ENCODE results near the gene HABP4. TPM values are rescaled to one million over a fixed set of nuclear protein-coding genes. Genes with fewer than 3 reads are reported as not detected.
A peak's percentile ranks its signal among the peaks of the same experiment; 100 is the strongest.

The HABP4 gene
- 12.4 TPM for total RNA-seq

DNA sequence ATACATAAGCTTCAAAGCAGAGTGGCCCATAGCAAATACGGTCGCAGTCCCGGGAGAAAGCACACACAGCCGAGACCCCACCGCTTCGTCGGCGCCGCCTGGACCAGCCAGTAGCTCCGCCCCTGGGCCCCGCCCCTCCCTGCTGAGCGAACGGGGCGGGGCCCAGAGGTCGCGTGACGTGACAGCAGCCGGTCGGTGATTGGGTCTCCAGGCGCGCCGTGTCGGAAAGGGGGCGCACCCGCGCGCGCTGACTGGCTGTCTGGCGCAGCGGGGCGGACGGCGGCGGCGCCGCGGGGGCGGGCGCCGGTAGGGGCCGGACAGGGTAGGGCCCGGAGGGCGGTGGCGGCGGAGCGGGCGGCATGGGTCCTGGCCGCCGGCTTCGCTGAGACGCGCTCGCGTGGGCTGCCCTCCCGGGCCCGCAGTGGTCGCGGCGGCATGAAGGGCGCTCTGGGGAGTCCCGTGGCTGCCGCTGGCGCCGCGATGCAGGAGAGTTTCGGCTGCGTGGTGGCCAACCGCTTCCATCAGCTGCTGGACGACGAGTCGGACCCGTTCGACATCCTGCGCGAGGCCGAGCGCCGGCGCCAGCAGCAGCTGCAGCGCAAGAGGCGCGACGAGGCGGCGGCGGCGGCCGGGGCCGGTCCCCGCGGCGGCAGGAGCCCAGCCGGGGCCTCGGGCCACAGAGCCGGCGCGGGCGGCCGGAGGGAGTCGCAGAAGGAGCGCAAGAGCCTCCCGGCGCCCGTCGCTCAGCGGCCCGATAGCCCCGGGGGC is at the start of gene HABP4:
Gene HABP4, plus strand, starts transcription at position 325 of the 768 bp plus-strand sequence. Its CDS starts 111 bp downstream, at position 436.
- Histone ChIP-seq H3K27me3 (ENCODE audit: insufficient read depth, low read length) (peaks cover 36% of the 10 kb centered on the region), H3K4me1 (ENCODE audit: insufficient read depth, low read length) (peaks cover 18% of the 10 kb centered on the region), H3K9me3 (ENCODE audit: low read depth, low read length) (no peaks in the 10 kb centered on the region), H3K4me3 (ENCODE audit: low read length) (peak within 1 kb of the TSS; percentile 61)

GRCh38 chr9:96408409-96409280 is 41.3 kb upstream of the HABP4 start:
- Histone ChIP-seq H3K4me1 (ENCODE audit: insufficient read depth, low read length) (peaks cover 13% of the 10 kb centered on the region), H3K27me3 (ENCODE audit: insufficient read depth, low read length) (no peaks in the 10 kb centered on the region), H3K9me3 (ENCODE audit: low read depth, low read length) (no peaks in the 10 kb centered on the region), H3K4me3 (ENCODE audit: low read length) (no peak overlapping the region)

DNA sequence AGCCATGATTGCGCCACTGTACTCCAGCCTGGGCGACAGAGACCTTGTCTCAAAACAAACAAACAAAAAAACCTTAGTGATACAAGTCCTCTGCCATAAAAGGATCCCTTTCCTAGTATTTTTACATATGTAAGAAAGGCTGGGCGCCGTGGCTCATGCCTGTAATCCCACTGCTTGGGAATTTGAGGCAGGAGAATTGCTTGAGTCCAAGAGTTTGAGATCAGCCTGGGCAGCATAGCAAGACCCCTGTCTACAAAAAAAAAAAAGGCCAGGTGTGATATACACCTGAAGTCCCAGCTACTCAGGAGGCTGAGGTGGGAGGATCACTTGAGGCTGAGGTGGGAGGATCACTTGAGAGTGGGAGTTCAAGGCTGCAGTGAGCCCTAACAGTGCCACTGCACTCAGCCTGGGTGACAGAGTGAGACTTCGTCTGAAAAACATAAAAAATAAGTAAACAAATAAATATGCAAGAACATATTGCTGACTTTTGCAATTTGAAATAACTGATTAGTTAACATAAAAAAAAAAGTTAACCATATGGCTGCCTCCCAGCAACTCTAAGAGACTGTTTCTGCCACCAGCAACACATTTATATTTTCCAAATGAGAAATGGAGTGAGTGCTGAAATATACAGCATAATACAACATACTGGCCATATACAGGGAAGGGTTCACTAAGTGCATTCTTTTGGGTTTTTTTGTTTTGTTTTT is 38.7 kb upstream of the HABP4 start:
- peaks cover 28% of the 10 kb centered on the region for H3K4me1 ChIP-seq (ENCODE audit: insufficient read depth, low read length)
- H3K27me3 ChIP-seq (ENCODE audit: insufficient read depth, low read length) = no peaks in the 10 kb centered on the region
- H3K4me3 ChIP-seq (ENCODE audit: low read length) = no peak overlapping the region
- no peaks in the 10 kb centered on the region for H3K9me3 ChIP-seq (ENCODE audit: low read depth, low read length)

DNA sequence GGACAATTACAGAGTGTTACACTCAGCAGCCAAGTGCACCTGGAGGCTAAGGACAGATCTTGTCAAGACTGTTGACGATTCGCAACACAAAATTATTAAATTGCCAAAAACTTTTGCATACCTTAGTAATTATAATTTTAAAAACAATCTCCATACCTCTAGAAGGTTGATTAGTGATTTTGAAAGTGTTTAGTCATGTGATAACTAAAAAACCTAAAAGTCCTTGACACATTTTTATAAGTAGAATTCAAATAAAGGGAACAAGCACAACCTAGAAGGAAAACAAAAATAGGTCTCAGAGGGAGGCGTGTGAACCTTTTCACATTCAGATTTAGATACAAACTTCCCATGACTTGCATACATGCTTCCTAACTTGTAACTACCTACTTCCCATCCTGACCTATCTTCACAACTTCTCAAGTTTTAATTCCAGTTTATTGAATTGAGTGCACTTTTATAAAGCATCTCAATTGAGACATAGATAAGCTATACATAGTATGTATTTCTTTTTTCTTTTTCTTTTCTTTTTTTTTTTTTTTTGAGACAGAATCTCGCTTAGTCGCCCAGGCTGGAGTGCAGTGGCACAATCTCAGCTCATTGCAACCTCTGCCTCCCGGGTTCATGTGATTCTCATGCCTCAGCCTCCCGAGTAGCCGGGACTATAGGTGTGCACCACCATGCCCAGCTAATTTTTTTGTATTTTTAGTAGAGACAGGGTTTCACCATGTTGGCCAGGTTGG is 37.6 kb upstream of the HABP4 start:
- H3K4me3 ChIP-seq (ENCODE audit: low read length) = no peak overlapping the region
- H3K9me3 ChIP-seq (ENCODE audit: low read depth, low read length) = no peaks in the 10 kb centered on the region
- H3K4me1 ChIP-seq (ENCODE audit: insufficient read depth, low read length) = peaks cover 36% of the 10 kb centered on the region
- no peaks in the 10 kb centered on the region for H3K27me3 ChIP-seq (ENCODE audit: insufficient read depth, low read length)

DNA sequence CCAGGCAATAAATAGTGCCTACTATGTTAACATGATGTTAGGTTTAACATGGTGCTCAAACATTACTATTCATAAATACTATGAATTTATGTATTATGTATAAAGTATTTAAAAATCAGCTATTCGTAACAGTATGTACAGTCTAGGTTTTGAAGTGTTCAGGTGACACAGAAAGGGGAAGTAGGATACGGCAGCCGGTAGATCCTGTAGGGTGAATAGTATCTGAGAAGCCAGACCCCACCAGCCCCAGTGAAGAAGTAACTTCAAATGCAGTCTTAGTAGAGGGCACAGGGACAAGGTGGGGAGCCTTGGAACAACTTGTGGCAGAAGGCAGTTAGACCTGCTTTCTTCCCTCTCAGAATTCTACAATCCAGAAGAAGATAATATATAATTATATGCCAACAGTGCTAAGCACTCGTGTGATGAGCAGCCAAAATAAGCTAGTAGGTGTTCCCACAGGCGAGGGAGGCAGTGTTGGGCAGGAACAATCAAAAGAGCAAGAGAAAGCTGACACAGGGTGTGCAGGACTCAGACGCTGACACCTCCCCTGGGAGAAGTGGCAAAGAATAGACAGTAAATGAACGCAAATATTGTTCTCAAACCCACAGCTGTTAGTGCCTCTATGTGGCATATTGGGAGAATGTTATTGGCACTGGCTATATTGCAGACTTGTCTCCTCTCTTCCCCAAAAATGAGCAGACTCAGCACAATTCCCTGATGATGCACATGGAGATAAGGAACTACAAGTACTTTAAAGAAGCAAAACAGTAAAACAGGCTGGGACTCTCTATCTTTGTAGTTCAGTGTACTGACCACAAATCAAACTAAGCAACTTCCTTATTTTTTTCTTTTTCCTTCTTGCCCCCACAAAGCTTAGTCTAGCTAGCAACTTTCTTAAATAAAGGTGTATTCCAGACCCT is 36.4 kb upstream of the HABP4 start:
- peaks cover 36% of the 10 kb centered on the region for H3K4me1 ChIP-seq (ENCODE audit: insufficient read depth, low read length)
- no peaks in the 10 kb centered on the region for H3K27me3 ChIP-seq (ENCODE audit: insufficient read depth, low read length)
- H3K9me3 ChIP-seq (ENCODE audit: low read depth, low read length) = no peaks in the 10 kb centered on the region
- peak overlapping the region; percentile 1 for H3K4me3 ChIP-seq (ENCODE audit: low read length)

DNA sequence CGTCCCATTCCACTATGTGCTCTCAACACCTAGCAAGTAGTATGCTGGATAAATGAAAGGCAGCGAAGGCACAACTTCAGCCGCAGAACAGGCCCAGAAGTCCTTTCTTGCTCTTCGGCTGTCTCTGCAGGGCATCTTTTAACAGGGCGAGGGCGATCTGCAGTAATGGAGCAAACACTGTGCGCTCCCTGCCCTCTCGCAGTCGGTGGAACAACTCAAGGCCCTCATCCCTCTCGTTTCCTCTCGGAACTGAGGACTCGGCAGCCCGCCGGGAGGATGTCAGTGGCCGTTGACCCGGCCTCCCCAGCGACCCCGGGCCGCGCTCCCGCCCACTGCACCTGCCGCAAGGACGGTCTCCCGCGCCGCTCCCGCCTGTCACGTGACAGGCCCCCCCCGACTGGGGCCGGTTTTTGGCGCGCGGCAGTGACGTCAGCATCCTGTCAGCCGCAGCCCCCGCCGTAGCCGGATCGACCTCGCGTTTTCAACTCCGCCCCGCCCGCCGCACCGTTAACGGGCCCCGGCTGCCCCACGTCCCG is 32.9 kb upstream of the HABP4 start:
- Histone ChIP-seq H3K9me3 (ENCODE audit: low read depth, low read length) (no peaks in the 10 kb centered on the region), H3K4me1 (ENCODE audit: insufficient read depth, low read length) (peaks cover 50% of the 10 kb centered on the region), H3K27me3 (ENCODE audit: insufficient read depth, low read length) (no peaks in the 10 kb centered on the region), H3K4me3 (ENCODE audit: low read length) (peak overlapping the region; percentile 82)

- no peaks in the 10 kb centered on the region for H3K27me3 ChIP-seq (ENCODE audit: insufficient read depth, low read length)
- H3K4me1 ChIP-seq (ENCODE audit: insufficient read depth, low read length) = peaks cover 50% of the 10 kb centered on the region
- H3K9me3 ChIP-seq (ENCODE audit: low read depth, low read length) = no peaks in the 10 kb centered on the region
- peak overlapping the region; percentile 84 for H3K4me3 ChIP-seq (ENCODE audit: low read length)
These were observed 32.3 kb upstream of the HABP4 start for GRCh38 chr9:96417661-96418082.

DNA sequence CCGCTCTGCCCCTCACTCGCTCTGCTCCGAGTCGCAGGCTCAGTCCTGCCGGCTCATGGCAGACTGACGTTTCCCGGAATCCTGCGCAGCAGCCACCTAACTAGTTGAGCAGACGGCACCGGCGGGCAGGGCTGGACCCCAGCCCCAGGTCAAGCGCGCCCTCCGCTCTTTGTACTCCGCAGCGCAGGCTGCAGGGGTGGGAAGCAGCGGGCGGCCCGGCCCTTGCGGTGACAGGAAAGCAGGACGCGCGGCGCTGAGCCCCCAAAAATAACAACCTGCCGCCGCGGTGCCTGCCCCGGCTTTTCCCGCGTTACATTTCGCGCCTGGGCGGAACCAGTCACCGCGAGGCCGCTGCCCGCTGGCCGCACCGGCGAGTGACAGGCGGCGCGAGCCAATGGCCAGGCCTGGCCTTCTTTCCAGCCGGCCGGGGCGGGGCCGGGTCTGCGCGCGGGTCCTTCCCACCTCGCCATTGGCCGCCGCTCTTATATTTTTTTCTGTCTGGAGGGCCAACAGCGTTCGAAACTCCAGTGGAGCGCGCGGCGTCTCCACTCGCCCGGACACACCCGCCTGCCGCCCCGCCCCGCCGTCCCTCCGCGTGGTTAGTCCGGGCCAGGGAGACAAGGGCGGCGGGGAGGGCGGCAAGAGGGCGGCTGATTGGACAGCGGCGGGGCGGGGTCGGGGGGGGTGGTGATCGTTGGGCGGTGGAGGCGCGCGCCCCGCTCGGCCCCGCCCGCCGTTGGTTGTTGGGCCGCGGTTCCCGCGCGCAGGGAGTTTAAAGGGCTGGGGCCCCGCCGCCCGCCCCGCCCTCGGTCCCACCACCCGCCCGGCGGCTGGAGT is 31.7 kb upstream of the HABP4 start, which contains the start of gene ZNF367:
Gene ZNF367, minus strand, starts transcription at position 288 of the 837 bp plus-strand sequence. CDS start 338 bp downstream, outside the sequence.
- no peaks in the 10 kb centered on the region for H3K27me3 ChIP-seq (ENCODE audit: insufficient read depth, low read length)
- H3K4me1 ChIP-seq (ENCODE audit: insufficient read depth, low read length) = peaks cover 44% of the 10 kb centered on the region
- H3K9me3 ChIP-seq (ENCODE audit: low read depth, low read length) = no peaks in the 10 kb centered on the region
- peak within 1 kb of the TSS; percentile 84 for H3K4me3 ChIP-seq (ENCODE audit: low read length)

GRCh38 chr9:96418920-96419690 is 30.9 kb upstream of the HABP4 start:
- no peaks in the 10 kb centered on the region for H3K9me3 ChIP-seq (ENCODE audit: low read depth, low read length)
- peak overlapping the region; percentile 84 for H3K4me3 ChIP-seq (ENCODE audit: low read length)
- H3K27me3 ChIP-seq (ENCODE audit: insufficient read depth, low read length) = no peaks in the 10 kb centered on the region
- H3K4me1 ChIP-seq (ENCODE audit: insufficient read depth, low read length) = peaks cover 36% of the 10 kb centered on the region

- Histone ChIP-seq H3K27me3 (ENCODE audit: insufficient read depth, low read length) (no peaks in the 10 kb centered on the region), H3K9me3 (ENCODE audit: low read depth, low read length) (no peaks in the 10 kb centered on the region), H3K4me1 (ENCODE audit: insufficient read depth, low read length) (peaks cover 31% of the 10 kb centered on the region), H3K4me3 (ENCODE audit: low read length) (no peak overlapping the region)
These were observed 30.3 kb upstream of the HABP4 start for GRCh38 chr9:96419691-96419969.

GRCh38 chr9:96420468-96421219 is 29.3 kb upstream of the HABP4 start:
- Histone ChIP-seq H3K27me3 (ENCODE audit: insufficient read depth, low read length) (no peaks in the 10 kb centered on the region), H3K4me3 (ENCODE audit: low read length) (no peak overlapping the region), H3K4me1 (ENCODE audit: insufficient read depth, low read length) (peaks cover 31% of the 10 kb centered on the region), H3K9me3 (ENCODE audit: low read depth, low read length) (no peaks in the 10 kb centered on the region)

Data from mononuclear cell (primary cell).